Mucosa of rectum (tissue), 2 donors: ENCODE results near the gene PLN.

Experiments used
- H3K27ac ChIP-seq, 2 donors: one replicate each; pipeline ENCODE4 v1.7.0; 2013; ENCODE audit warnings: inconsistent platforms in 2 of 2, low read depth in 2 of 2, low read length in 2 of 2
- H3K27me3 ChIP-seq, 2 donors: one replicate each; pipeline ENCODE4 v1.7.0; 2013; ENCODE audit warnings: low read length in 2 of 2; ENCODE audit not compliant: control insufficient read depth in 2 of 2, insufficient read depth in 2 of 2
- H3K36me3 ChIP-seq, 2 donors: one replicate each; pipeline ENCODE4 v1.7.0; 2013; ENCODE audit warnings: low read length in 2 of 2; ENCODE audit not compliant: control insufficient read depth in 2 of 2, insufficient read depth in 2 of 2
- H3K4me1 ChIP-seq, 2 donors: one replicate each; pipeline ENCODE4 v1.7.0; 2013; ENCODE audit warnings: low read length in 2 of 2, mild to moderate bottlenecking in 1 of 2; ENCODE audit not compliant: control insufficient read depth in 2 of 2, insufficient read depth in 2 of 2
- H3K4me3 ChIP-seq, 2 donors: one replicate each; pipeline ENCODE4 v1.7.0; 2013; ENCODE audit warnings: low read length in 2 of 2
- H3K9ac ChIP-seq, 2 donors: one replicate each; pipeline ENCODE4 v1.7.0; 2013; ENCODE audit warnings: low read length in 2 of 2, low read depth in 1 of 2, mild to moderate bottlenecking in 1 of 2
- H3K9me3 ChIP-seq, 2 donors: one replicate each; pipeline ENCODE4 v1.7.0; 2013; ENCODE audit warnings: low read length in 2 of 2; ENCODE audit not compliant: control insufficient read depth in 2 of 2
- donor health status: healthy.
- donor health status: Normal muscosa, but diverticular disease.

Gene PLN

DNA sequence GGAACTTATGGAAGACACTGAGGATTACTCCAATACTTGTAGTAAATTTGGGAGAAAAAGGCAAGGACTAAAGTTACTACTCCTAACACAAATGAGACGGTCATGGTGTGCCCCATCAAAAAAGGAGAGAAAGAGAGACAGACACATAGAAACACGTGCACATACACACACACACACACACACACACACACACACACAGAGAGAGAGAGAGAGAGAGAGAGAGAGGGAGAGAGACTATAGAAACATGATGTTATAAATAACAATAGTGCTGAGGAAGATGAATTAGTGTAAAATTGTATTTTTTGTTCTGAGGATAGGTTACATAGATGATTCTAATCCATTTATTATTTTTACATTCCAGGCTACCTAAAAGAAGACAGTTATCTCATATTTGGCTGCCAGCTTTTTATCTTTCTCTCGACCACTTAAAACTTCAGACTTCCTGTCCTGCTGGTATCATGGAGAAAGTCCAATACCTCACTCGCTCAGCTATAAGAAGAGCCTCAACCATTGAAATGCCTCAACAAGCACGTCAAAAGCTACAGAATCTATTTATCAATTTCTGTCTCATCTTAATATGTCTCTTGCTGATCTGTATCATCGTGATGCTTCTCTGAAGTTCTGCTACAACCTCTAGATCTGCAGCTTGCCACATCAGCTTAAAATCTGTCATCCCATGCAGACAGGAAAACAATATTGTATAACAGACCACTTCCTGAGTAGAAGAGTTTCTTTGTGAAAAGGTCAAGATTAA is 10.5 kb downstream of the PLN start:
- Histone ChIP-seq H3K4me1 (no peaks in the 10 kb centered on the region), H3K9ac (no peak overlapping the region), H3K27me3 (no peaks in the 10 kb centered on the region), H3K36me3 (no peaks in the 10 kb centered on the region), H3K9me3 (no peaks in the 10 kb centered on the region), H3K27ac (no peak overlapping the region), H3K4me3 (no peak overlapping the region)

DNA sequence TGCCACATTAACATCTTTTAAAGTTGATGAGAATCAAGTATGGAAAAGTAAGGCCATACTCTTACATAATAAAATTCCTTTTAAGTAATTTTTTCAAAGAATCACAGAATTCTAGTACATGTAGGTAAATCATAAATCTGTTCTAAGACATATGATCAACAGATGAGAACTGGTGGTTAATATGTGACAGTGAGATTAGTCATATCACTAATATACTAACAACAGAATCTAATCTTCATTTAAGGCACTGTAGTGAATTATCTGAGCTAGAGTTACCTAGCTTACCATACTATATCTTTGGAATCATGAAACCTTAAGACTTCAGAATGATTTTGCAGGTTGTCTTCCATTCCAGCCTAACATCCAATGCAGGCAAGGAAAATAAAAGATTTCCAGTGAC is 11.6 kb downstream of the PLN start:
- H3K4me3 ChIP-seq: no peak overlapping the region
- H3K27ac ChIP-seq: no peak overlapping the region
- H3K27me3 ChIP-seq: no peaks in the 10 kb centered on the region
- H3K9ac ChIP-seq: no peak overlapping the region
- H3K4me1 ChIP-seq: no peaks in the 10 kb centered on the region
- H3K9me3 ChIP-seq: no peaks in the 10 kb centered on the region
- no peaks in the 10 kb centered on the region for H3K36me3 ChIP-seq

DNA sequence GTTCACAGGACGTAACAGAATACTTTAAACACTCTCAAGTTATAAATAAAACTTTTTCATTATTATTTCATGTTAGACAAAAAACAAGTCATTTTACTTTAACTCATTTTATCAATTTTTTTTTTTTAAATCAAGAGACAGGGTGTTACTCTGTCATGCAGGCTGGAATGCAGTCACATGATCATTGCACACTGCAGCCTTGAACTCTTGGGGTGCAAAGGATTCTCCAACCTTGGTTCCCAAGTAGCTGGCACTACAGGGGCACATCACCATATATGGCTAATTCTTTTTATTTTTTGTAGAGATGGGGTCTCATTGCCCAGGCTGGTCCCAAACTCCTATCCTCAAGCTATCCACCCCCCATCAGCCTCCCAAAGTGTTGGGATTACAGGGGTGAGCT is 14.2 kb downstream of the PLN start:
- Histone ChIP-seq H3K4me3 (no peak overlapping the region), H3K36me3 (no peaks in the 10 kb centered on the region), H3K27me3 (no peaks in the 10 kb centered on the region), H3K27ac (no peak overlapping the region), H3K4me1 (no peaks in the 10 kb centered on the region), H3K9me3 (no peaks in the 10 kb centered on the region), H3K9ac (no peak overlapping the region)

DNA sequence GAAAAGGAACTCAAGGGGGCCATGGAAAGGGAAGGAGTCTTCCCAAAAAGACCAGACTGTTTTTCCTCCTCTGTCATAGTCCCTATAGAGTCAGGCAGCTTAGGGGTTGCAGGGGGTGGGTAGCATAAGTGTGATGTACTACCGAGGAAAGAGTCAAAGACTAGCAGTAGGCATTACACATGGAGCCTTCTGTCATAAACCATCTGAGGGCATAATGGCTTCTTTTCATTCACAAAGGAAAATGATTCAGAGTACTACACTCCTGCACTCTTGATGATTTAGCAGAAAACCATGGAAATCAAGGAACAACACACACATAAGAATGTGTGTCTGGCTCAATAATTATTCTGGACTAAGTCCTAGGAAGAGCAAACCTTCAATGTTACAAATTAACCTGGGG is 14.9 kb downstream of the PLN start:
- Histone ChIP-seq H3K27ac (no peak overlapping the region), H3K4me3 (no peak overlapping the region), H3K4me1 (no peaks in the 10 kb centered on the region), H3K9me3 (no peaks in the 10 kb centered on the region), H3K27me3 (no peaks in the 10 kb centered on the region), H3K36me3 (no peaks in the 10 kb centered on the region), H3K9ac (no peak overlapping the region)

DNA sequence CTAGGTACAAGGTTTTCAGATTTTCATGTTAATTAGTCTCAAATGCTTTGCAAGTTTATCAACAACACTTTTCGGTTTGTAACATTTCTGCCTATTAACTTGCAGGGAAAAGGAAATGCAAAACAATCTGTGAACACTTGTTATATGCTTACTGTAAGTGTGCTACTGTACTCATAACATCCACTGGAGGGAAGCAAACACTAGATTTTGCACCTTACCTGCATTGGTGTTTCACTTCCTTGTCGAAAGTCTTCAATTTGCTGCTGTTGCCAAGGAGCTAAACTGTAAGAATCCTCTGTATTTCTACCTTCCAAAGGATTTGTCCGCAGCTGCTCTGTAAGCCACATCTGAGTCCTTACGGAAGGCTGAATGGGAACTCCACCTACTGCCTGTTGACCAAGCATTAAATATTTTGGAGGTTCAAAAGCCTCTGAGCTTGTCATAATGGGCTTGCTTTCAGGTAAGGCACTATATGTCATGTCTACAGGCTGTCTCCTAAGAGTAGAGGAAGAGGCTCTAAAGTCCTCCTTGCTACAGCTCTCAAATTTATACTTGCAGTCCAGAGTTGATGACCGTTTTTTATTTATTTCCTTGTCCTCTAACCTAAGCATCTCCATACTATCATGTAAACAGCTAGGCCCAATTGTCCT is 17.3 kb downstream of the PLN start:
- no peaks in the 10 kb centered on the region for H3K4me1 ChIP-seq
- H3K9me3 ChIP-seq: no peaks in the 10 kb centered on the region
- no peaks in the 10 kb centered on the region for H3K36me3 ChIP-seq
- H3K4me3 ChIP-seq: no peak overlapping the region
- no peak overlapping the region for H3K9ac ChIP-seq
- H3K27me3 ChIP-seq: no peaks in the 10 kb centered on the region
- H3K27ac ChIP-seq: no peak overlapping the region

DNA sequence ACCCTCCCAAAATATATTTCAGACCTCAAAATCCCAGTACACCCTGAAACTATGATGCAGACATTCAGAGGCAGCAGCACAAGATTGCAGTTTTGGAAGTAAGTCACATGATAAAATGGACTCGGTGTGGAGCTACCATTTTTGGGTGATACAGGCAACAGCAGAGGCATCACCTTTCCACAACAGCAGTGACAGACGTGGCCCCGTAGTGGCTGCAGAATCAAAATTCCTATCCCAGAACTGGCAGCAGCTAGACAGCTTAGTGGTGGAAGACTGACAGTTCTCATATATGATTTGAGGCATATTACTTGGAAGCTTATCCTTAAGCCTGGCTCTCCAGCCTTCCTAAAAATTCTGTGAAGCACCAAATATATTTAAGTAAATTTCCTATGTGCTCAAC is 19.9 kb downstream of the PLN start:
- H3K36me3 ChIP-seq: no peaks in the 10 kb centered on the region
- no peaks in the 10 kb centered on the region for H3K9me3 ChIP-seq
- no peaks in the 10 kb centered on the region for H3K27me3 ChIP-seq
- no peak overlapping the region for H3K9ac ChIP-seq
- H3K4me1 ChIP-seq: no peaks in the 10 kb centered on the region
- H3K4me3 ChIP-seq: no peak overlapping the region
- no peak overlapping the region for H3K27ac ChIP-seq

DNA sequence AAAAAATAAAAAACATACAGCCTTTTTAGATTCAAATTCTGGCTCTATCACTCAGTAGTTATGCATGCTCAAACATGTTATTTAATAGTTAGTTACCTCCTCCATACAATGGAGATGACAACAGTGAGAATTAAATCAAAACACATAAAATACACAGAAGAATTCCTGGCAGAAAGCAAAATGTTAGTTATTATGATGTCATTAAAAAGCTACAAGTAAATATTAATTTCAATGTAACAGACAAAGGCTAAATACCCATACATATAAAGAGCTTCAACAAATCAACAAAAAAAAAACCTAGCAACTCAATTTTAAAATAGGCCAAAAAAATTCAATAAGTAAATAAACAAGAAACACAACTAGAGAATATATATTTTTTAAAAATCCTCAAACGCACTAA is 21.4 kb downstream of the PLN start:
- H3K36me3 ChIP-seq: no peaks in the 10 kb centered on the region
- peaks cover 6 to 7% of the 10 kb centered on the region in 2 donors for H3K9me3 ChIP-seq
- H3K4me3 ChIP-seq: no peak overlapping the region
- H3K27ac ChIP-seq: no peak overlapping the region
- H3K4me1 ChIP-seq: no peaks in the 10 kb centered on the region
- no peaks in the 10 kb centered on the region for H3K27me3 ChIP-seq
- no peak overlapping the region for H3K9ac ChIP-seq

DNA sequence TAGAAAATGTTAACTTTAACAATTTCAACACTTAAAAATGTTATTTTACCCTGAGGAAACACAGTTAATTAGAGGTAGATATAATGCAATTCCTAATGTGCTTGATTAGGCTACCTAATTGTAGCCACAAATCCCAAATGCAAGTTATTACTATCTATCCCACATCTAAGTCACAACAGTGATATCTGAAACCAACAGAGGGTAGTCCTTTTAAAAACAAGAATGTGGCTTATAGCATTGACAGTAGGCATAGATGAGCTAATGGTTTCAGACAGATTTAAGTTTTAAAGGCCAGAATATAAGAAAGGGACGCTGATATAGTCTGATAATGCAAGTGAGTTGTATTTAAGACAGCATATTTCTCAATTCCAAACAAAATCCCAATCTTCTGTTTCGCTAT is 23.0 kb downstream of the PLN start:
- Histone ChIP-seq H3K36me3 (no peaks in the 10 kb centered on the region), H3K27me3 (no peaks in the 10 kb centered on the region), H3K9ac (no peak overlapping the region), H3K4me3 (no peak overlapping the region), H3K27ac (no peak overlapping the region), H3K4me1 (no peaks in the 10 kb centered on the region), H3K9me3 (peaks cover 10 to 11% of the 10 kb centered on the region in 2 donors)

DNA sequence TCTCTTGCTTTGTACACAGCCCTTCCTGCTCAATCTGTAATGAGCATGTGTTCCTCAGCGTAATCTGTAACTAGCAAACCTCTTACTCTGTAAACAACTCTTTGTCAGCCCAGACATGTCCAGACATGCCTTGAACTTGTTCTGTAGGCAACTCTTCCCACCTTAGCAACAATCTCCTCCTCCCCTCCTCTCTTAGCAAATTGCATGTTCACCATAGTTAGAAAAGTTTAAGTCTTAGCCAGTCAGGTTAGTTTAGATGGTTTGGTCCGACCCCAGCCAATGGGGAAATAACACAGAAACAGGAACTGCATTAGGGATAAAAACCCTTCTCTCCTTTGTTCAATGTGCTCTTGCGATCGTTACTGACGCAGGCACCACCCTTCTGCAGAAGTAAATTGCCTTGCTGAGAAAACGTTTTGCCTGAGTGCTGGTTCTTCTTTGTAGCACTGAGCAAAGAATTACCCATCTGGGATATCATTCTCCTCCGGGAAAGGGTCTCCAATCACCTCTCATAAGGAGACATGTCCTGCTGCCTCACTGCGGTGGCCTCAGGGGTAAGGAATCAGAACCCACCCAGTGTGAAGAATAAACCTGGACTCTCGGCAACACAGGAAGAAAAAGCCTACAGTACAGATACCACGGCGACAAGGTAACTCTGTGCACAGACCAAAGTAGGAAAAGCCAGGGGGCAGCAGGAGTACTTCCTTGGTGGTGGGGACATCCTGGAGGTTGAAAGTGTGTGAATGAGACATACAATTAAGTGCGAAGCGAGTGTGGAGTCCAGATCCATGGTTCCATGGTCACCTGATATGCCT is 26.2 kb downstream of the PLN start:
- peaks cover 13 to 15% of the 10 kb centered on the region in 2 donors for H3K9me3 ChIP-seq
- no peak overlapping the region for H3K27ac ChIP-seq
- no peak overlapping the region for H3K4me3 ChIP-seq
- no peak overlapping the region for H3K9ac ChIP-seq
- no peaks in the 10 kb centered on the region for H3K4me1 ChIP-seq
- no peaks in the 10 kb centered on the region for H3K27me3 ChIP-seq
- no peaks in the 10 kb centered on the region for H3K36me3 ChIP-seq

DNA sequence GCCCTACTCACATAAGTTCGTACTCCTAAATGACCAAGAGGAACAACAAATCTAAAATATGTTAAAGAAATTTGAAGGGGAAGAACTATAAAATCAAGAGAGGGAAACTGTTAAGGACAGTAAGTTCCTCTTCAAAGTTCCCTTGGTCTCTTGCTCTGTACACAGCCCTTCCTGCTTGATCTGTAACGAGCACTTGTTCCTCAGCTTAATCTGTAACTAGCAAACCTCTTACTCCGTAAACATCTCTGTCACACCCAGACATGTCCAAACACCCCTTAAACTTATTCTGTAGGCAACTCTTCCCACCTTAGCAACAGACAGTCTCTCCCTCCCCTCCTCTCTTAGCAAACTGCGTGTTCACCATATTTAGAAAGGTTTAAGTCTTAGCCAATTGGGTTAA is 29.9 kb downstream of the PLN start:
- H3K27ac ChIP-seq: no peak overlapping the region
- no peaks in the 10 kb centered on the region for H3K36me3 ChIP-seq
- H3K27me3 ChIP-seq: no peaks in the 10 kb centered on the region
- no peak overlapping the region for H3K4me3 ChIP-seq
- no peaks in the 10 kb centered on the region for H3K4me1 ChIP-seq
- H3K9me3 ChIP-seq: peaks cover 13 to 15% of the 10 kb centered on the region in 2 donors
- no peak overlapping the region for H3K9ac ChIP-seq
